ENCODE measurements around the gene POU6F2. TPM values are rescaled to one million over a fixed set of nuclear protein-coding genes. Genes with fewer than 3 reads are reported as not detected.
A peak's percentile ranks its signal among the peaks of the same experiment; 100 is the strongest.

Gene POU6F2
- total RNA-seq: 1 to 10 TPM; 5.2 to 6.3 TPM

GRCh38 chr7:38977685-38978084, at the start of gene POU6F2:
Gene POU6F2, plus strand, starts transcription at chr7:38977909. Its CDS starts 45 bp downstream, at chr7:38977954.
- H3K4me1 ChIP-seq: peaks cover 6% of the 10 kb centered on the region
- H3K4me3 ChIP-seq: peak within 1 kb of the TSS in 1 of 2 donors; percentile 14
- 19 to 24% methylated on average over 7 of the region's 7 CpGs for WGBS, 2 donors
- TF ChIP-seq POLR2A (IDR thresholded peaks at IDR 0.05): no peak
- TF ChIP-seq CTCF (IDR thresholded peaks at IDR 0.05): no peak
- intact Hi-C loops (cut with DNase I): no loop called here
- H3K27me3 ChIP-seq: no peaks in the 10 kb centered on the region
- H3K9me3 ChIP-seq: no peaks in the 10 kb centered on the region
- H3K36me3 ChIP-seq (replicated peaks in 1 of 2; ENCODE audit: insufficient read depth in 1 of 2, low read depth in 2 of 2): no peaks in the 10 kb centered on the region
- peak within 1 kb of the TSS in 3 of 4 donors; percentile 41 to 69 (median 57) for H3K27ac ChIP-seq
- ATAC-seq (no peak), DNase-seq (no peak)

- H3K4me1 ChIP-seq: peaks cover 10% of the 10 kb centered on the region
- no peak for TF ChIP-seq CTCF (IDR thresholded peaks at IDR 0.05)
- TF ChIP-seq POLR2A (IDR thresholded peaks at IDR 0.05): no peak
- no peak for DNase-seq
- intact Hi-C loops (cut with DNase I): loop anchor here (10.0 kb wide), 2 partner anchors 134 to 536 kb away; no protein-coding TSS in a partner anchor
- H3K36me3 ChIP-seq (replicated peaks in 1 of 2; ENCODE audit: insufficient read depth in 1 of 2, low read depth in 2 of 2): no peaks in the 10 kb centered on the region
- H3K27ac ChIP-seq: no peak overlapping the region
- 84 to 90% methylated on average over 3 of the region's 3 CpGs for WGBS, 2 donors
- no peak overlapping the region for H3K4me3 ChIP-seq
- no peaks in the 10 kb centered on the region for H3K9me3 ChIP-seq
- H3K27me3 ChIP-seq: no peaks in the 10 kb centered on the region
- no peak for ATAC-seq
Measured at GRCh38 chr7:38928506-38928905, 49.2 kb upstream of the POU6F2 start.

GRCh38 chr7:38929460-38930171, 48.1 kb upstream of the POU6F2 start:
- 66 to 69% methylated on average over 7 of the region's 7 CpGs for WGBS, 2 donors
- intact Hi-C loops (cut with DNase I): loop anchor here (10.0 kb wide), 2 partner anchors 135 to 535 kb away; no protein-coding TSS in a partner anchor
- no peak for TF ChIP-seq POLR2A (IDR thresholded peaks at IDR 0.05)
- no peak for TF ChIP-seq CTCF (IDR thresholded peaks at IDR 0.05)
- peaks cover 10% of the 10 kb centered on the region for H3K4me1 ChIP-seq
- no peaks in the 10 kb centered on the region for H3K9me3 ChIP-seq
- peak in 2 of 4 donors; percentile 18 to 25 for DNase-seq
- no peaks in the 10 kb centered on the region for H3K27me3 ChIP-seq
- peak; percentile 91 for ATAC-seq
- no peaks in the 10 kb centered on the region for H3K36me3 ChIP-seq (replicated peaks in 1 of 2; ENCODE audit: insufficient read depth in 1 of 2, low read depth in 2 of 2)
- H3K27ac ChIP-seq: peak overlapping the region; percentile 25 to 68 (median 50)
- H3K4me3 ChIP-seq: no peak overlapping the region

- H3K27ac ChIP-seq: no peak overlapping the region
- DNase-seq (peak; percentile 58 to 74 (median 68)), ATAC-seq (no peak)
- H3K9me3 ChIP-seq: no peaks in the 10 kb centered on the region
- intact Hi-C loops (cut with DNase I): no loop called here
- TF ChIP-seq POLR2A (IDR thresholded peaks at IDR 0.05): no peak
- peak; percentile 69 to 92 (median 77) for TF ChIP-seq CTCF (IDR thresholded peaks at IDR 0.05)
- H3K36me3 ChIP-seq (replicated peaks in 1 of 2; ENCODE audit: insufficient read depth in 1 of 2, low read depth in 2 of 2): no peaks in the 10 kb centered on the region
- WGBS, 2 donors: 32 to 35% methylated on average over 6 of the region's 6 CpGs
- H3K27me3 ChIP-seq: no peaks in the 10 kb centered on the region
- peaks cover 10% of the 10 kb centered on the region for H3K4me1 ChIP-seq
- no peak overlapping the region for H3K4me3 ChIP-seq
Measured at GRCh38 chr7:38932509-38933168, 45.1 kb upstream of the POU6F2 start.

All from body of pancreas (tissue), 4 donors.